Endometrial microvascular endothelial cells (primary cell): ENCODE data around the gene TENT4B. TPM values are rescaled to one million over a fixed set of nuclear protein-coding genes. Genes with fewer than 3 reads are reported as not detected.

Source experiments
- in situ Hi-C: cut with HindIII; loops from 2 replicates; pipeline ENCODE4 v1.10.0; 2017; ENCODE audit warnings: low sequenced_read_pairs, low pct_unique_long_range_greater_than_20kb; ENCODE audit errors: inconsistent ontology term
- total RNA-seq: library from RNA; depleted of rRNA; stranded (reverse); fragments of >200 nt; gene quantifications from one replicate; pipeline ENCODE4 v1.2.3, GENCODE V29; 2015; ENCODE audit errors: inconsistent ontology term

TENT4B gene
- total RNA-seq, 1 donor from 2014 or later = 10.8 TPM

- in situ Hi-C loops = no loop called here
Observed at GRCh38 chr16:50263940-50264929, 111.1 kb downstream of the TENT4B start.

DNA sequence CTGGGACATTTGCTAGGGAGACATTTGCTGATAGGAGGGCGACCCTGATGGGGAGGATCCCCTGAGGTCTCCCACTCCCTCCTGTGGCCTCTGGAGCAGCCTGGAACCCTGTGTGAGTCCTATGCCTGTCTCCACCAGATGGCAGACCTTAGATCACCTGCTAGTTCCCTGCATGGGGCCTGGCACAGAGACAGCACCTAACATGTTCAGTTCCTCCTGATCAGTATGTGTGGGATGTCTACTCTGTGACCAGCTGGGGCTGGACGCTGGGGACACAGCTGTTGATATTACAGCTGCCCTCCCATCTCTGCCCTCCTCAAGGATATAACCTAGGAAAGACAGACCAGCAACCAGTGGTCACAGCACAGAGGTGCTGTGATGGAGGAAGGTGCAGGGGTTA lies 112.2 kb downstream of the TENT4B start:
- in situ Hi-C loops = no loop called here

GRCh38 chr16:50265716-50266336 lies 112.7 kb downstream of the TENT4B start:
- in situ Hi-C loops = no loop called here

DNA sequence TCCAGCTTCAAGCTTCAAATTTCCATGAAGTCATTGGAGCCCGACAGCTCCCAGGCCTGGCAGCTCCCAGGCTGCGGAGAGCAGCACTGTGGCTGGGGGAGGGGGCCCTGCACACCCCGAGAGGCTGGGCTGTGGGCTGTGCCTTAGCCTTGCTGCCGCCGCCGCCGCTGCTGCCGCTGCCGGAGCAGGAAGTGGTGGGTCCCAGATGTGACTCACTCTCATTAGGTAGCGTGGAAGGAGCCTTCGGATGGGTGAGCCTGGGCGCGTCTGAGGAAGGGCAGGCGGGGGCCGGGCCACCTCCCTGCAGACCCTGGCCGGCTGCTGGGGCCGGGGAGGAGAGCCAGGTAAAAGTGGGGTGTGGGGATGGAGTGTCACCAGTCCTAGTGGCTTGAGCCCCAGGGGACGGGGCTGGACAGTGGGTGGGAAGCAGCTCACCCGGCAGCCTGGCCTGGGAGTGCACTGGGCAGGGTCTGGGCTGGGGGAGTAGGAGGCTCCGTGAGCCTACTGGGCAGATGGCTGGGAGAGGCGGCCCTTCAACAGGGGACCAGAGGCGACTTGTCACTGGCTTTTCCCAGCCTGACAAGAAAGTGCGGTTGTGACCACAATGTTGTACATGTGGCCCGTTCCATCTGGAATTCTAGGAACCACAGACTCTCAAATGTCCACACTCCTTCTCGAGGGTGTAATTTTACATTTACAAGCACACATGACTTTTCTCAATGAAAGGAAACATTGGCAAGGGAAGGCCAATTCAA lies 113.4 kb downstream of the TENT4B start, which contains the start of gene ADCY7:
ADCY7 (plus strand) TSS at position 215 of the 755 bp plus-strand sequence. CDS start 21,629 bp downstream, outside the sequence.
- in situ Hi-C loops = no loop called here

- in situ Hi-C loops = no loop called here
Observed at GRCh38 chr16:50267151-50267631, 114.1 kb downstream of the TENT4B start.

GRCh38 chr16:50267651-50268050 lies 114.5 kb downstream of the TENT4B start:
- in situ Hi-C loops = no loop called here

DNA sequence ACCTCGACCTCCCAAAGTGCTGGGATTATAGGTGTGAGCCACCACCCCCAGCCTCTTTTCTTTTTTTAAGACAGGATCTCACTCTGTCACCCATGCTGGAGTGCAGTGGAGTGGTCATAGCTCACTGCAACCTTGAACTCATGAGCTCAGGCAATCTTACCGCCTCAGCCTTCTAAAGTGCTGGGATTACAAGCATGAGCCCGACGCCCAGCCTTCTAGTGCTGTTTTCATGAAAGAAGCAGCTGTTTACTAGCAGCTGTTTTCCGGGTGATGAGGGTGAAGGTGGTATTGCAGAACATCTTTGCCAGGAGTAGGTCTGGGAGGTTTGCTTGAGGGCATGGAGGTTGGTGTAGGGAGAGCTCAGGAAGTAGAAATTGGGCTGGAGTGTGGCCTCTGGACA lies 115.2 kb downstream of the TENT4B start:
- in situ Hi-C loops = no loop called here

GRCh38 chr16:50269061-50269705 lies 116.1 kb downstream of the TENT4B start:
- in situ Hi-C loops = no loop called here

DNA sequence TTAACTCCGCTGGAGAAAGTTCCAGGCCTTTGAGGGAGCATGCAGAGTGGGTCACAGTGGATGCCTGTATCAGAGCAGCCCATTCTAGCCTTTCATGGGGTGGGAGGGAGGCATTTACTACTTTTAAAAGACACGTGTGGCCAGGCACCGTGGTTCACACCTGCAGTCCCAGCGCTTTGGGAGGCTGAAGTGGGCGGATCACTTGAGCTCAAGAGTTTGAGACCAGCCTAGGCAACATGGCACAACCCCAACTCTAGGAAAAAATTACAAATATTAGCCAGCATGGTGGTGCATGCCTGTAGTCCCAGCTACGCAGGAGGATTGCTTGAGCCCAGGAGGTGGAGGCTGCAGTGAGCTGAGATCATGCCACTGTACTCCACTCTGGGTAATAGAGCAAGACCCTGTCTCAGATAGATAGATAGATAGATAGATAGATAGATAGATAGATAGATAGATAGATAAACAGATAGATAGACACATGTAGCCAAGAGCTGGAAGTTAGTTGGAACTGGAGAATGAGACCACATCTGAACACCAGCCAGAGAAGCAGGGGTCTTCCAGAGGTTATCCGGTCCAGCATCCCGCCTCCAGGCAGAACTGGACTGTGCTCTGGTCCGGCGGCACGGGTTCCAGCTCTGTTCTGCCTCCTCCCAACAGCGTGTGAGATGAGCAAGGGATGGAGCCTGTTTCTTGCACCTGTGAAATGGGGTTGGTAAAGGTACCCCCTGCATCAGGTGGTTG lies 116.8 kb downstream of the TENT4B start:
- in situ Hi-C loops = no loop called here

DNA sequence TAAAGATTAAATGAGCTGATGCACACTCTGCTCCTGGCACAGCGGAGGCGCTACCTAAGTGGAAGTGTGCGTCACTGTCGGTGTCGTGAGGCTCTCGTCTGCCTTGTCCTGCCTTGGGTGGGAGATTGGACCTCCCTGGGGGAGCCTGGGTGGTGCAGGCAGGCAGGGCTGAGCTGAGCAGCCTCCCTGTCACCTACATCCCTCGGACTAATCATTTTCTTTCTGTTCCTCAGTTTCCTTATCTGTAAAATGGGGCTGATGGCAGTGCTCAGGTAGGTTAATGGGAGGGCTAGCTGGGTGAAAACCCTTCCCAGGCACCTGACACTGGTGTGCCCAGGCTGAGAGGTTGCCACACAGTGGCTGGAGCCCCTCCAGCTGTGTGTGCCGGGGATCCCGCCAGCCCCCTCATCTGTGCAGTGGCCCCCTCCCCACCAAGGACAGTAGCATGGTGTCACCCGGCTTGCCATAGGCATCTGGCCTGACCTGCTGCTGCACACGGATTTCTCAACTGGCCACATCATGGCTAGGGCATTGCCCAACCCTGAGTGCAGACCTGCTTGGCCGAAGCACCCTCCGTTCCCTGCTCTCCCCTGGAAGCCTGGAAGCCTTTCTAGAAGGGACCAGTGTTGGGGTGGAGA lies 117.5 kb downstream of the TENT4B start:
- in situ Hi-C loops = no loop called here

GRCh38 chr16:50271148-50272041 lies 118.3 kb downstream of the TENT4B start:
- in situ Hi-C loops = no loop called here

DNA sequence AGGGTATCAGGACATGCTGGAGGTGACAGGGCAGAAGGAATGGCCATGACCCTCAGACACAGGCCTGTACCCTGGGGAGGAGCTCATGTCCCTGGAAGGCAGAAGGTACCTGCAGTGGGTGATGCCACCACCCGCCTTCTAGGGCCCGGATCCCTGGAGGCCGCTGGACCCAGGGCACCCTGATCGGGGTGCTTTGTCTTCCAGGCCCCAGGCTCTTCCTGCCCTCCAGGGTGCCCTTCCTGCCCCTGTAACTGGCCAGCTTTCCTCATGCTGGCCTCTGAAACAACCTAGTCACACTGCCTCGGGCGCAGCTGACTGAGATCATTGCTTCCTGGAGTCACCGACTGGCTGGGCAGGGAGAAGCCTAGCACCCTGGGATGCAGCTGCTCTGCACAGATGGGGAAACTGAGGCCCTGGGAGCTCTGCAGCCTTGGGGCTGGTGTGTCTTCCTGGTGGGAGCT lies 119.0 kb downstream of the TENT4B start:
- in situ Hi-C loops = no loop called here

DNA sequence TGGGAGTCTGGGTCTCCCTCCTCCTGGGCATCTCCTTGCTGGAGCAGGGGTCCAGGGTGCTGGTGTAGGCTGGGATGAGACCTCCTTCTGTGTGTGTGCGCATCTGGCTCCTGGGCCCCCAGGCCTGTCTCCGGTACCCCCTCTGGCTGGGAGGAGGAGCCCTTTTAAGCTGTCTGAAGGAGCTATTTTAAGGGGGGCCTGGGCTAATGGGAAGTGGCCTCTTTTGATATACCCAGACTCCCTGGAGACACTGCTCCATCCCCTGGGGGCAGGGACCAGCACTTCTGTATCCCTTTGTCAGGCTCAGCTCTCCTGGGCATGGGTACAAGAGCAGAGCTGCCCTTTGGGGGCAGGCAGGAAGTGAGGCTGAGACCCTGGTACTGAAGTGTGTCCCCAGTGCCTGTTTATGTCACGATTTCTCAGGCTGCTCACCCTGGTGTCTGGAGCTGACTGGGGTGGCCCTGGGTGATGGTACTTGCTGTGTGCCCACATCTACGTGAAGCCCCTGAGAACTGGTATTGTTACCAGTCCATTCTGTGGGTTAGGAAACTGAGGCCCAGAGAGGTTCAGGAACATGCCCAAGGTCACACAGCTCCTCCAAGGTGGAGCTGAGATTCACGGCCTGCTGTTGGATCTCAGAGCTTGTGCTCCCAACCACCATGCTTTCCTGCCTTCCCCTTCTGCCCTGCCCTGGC lies 119.7 kb downstream of the TENT4B start:
- in situ Hi-C loops = no loop called here

GRCh38 chr16:50273382-50273690 lies 120.2 kb downstream of the TENT4B start:
- in situ Hi-C loops = no loop called here

DNA sequence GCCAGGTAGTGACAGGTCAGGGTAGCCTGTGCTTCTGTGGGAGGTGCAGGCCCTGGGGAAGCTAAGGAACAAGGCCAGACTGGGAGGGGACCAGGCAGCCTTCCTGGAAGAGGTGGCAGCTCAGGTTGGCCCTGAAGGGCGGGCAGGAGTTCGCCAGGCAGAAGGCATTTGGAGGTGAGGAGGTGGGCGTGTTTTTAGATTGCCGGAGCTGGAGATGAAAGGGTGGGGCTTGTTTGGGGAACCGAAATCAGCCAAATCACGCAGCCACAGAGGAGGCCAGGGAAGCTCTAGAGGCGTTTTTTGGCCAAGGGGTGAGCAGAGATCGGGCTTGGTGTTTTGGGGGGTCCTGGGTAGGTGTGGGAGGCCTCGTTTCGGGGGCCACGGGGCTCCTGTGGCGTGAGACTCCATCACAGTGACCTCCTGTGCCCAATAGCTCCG lies 120.8 kb downstream of the TENT4B start:
- in situ Hi-C loops = no loop called here
